SK-N-MC (cell line): ENCODE measurements around the gene MFAP2.

Experiments
- EZH2 ChIP-seq: fragments of 200-600 bp; sonication (generic); IDR thresholded peaks from one replicate; pipeline ENCODE4 v1.6.1; 2017; ENCODE audit warnings: antibody characterized with exemption
- POLR2AphosphoS5 ChIP-seq: IDR thresholded peaks from 2 replicates; pipeline ENCODE4 v1.6.1; 2012; ENCODE audit warnings: mild to moderate bottlenecking, low read depth, low read length, borderline replicate concordance

DNA sequence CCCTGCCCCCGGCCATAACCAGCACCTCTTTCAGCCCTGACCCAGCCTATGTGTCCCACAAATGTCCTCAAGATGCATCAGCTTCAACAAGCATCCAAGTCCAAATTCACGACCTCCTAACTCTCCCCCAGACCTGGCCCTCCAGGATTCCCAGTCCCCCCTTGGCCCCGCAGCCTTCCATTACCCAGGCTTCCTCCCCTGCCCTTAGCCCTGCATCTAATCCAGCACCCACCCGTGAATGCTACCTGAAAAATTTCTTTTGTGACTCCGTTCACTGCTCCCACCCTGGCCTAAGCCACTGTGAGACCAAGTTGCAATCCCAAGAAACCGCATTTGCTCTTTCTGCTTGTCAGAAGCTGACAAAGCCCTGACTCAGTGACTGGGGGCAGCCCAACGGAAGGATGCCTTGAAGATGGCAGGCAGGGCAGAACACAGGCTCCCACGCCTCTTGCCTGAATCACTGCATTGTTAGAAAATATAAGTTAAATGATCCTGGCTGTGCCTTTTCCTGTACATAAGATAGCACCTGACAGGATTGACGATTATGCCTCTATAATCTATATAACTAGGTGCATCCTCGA lies 939 bp upstream of the MFAP2 start:
- TF ChIP-seq POLR2AphosphoS5 (no peak), EZH2 (no peak)
